Activated gamma-delta T cell treated with Interleukin-2 at 50 U/mL for 16 hours (primary cell): ENCODE data around the gene ZMYND10.

Experiments
- DNase-seq: peaks from one replicate; pipeline ENCODE4 v3.0.0-alpha.2; 2020

The ZMYND10 gene

DNA sequence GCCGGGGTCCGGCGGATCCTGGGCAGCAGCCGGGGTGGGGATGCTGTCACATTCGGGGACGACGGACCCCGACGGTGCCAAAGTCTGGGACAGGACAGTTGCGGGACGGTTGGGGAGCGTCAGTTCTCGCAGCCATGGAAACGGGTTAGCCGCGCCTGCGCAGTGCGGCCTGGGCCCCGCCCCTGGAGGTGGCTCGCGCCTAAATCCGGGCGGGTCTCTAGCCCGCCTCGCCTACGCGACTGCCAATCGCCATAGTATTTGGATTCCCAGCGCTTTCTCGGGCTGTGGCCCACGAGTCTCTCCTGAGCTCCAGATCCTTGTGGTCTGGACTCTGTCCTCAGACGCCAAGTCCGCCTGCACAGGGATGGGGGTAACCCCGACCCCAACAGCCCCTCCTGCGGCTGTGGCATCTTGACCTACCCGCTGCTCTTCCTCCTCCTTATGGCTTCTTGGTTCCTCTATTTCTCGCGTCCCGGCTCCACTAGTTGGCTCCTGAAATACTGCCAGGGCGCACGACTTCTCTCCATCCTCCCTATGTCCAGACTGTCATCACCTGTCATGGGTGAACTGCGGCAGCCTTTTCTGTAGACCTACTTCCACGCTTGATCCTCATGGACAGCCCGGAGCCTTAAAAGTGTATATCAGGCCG lies at the start of gene ZMYND10:
TSS of gene ZMYND10 (minus strand) at position 147 of the 649 bp plus-strand sequence. CDS start 153 bp downstream, outside the sequence.
- DNase-seq: peak; percentile 66

DNA sequence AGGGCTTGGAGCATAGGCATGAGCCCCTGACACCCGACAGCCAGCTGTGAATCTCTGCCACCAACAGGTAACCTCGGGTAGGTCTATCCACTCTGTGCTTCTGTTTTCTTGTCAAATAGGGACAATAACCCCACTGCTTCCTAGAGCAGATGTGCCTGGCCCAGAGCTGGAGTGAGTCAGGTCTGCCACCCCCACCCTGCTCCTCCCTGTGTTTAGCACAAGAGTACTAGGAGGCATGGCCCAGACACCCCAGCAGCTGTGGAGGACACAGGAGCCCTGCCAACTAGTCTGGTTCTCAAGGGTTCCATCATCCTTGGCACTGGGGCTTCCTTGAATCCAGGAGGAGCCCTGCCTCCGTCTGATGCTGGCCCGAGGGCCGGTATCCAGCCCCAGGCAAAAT lies 47.5 kb upstream of the ZMYND10 start:
- no peak for DNase-seq

GRCh38 chr3:50392101-50392715 lies 46.7 kb upstream of the ZMYND10 start:
- no peak for DNase-seq

GRCh38 chr3:50390508-50391224 lies 45.1 kb upstream of the ZMYND10 start:
- no peak for DNase-seq

GRCh38 chr3:50389414-50389767 lies 43.9 kb upstream of the ZMYND10 start:
- no peak for DNase-seq

- no peak for DNase-seq
Observed at GRCh38 chr3:50388720-50389413, 43.3 kb upstream of the ZMYND10 start.

DNA sequence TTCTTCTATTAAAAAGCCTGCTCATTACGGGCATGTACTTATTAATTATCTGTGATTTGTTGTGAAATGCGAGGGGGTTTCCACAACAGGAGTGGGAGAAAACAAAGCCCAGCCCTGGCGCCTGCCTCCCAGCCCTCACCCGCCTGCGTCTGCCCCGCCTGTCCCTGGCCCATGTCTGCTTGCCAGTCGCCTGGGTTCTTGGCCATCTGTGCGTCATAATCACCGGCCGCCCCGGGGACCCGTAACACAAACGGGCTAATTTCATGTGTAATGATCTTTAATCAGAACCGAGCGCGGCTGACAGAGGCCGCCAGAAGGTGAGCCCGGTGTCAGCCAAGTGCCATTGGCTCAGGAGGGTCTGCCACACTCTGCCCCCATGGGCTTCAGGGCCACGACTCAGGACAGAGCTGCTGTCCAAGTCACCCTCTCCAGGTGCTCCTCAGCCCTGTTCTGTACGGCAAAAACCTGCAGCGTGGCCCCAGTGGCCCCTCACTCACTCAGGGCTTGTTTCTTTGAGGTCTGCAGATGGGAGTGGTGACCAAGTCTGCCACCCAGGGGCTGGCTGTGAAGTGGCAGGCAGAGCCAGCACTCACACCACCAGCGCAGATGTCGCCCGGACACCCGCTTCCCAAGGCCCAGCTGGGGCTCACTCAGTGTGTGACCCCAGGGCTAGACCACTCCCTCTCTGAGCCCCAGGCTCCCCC lies 42.6 kb upstream of the ZMYND10 start:
- no peak for DNase-seq

DNA sequence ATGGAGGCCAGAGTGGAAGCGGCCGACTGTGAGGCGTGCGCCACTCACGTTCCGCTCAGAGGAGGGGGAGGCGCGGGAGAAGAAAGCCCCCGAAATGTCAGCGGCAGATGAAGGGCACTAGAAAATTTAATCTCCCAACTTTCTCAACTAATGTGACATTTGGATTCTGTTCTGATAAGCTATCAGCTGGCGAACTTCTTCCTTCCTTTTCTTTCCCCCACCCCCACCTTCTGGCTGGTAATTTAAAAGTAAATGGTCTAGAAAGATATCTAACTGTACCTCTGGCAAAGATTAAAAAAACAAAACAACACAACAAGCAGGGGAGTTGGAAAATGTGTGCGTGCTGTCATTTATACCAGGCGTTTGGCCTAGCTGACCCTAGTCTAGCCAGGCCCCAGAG lies 40.2 kb upstream of the ZMYND10 start:
- DNase-seq: no peak

DNA sequence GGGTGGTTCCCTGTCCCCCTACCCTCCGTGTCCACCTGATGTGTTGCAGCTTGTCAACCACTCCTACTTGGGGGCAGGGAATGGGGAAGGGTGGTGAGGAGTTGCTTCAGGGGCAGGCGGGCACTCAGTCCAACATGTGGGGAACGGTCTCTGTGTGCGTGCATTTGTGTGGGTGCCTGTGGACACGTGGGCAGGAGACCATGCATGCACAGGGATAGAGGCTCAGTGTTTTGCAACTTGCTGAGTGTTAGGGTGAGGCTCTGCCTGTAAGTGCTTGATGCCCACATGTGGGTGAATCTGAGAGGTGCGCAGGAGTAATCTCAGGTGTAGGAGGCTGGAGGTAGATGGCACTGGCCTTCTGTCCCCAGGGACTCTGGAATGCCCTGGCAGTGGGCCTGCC lies 38.2 kb upstream of the ZMYND10 start:
- no peak for DNase-seq

DNA sequence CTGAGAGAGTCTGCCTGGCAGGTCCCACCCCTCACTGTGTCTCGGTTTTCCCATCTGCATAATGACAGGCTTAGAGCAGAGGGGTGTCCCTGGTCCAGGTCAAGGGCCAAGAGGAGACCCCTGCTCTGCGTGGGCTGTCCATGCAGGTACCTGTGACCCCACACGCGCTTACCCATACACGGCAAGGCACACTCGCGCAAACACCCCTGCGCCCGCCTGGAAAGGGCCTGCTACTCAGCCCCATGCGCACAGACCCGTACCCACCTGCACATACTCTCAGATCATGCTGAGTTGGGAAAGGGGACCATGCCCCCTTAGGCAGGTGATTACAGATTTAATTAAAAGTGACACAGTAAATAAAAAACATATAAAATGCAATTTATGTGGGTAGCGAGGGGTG lies 37.2 kb upstream of the ZMYND10 start:
- DNase-seq: no peak

- DNase-seq: no peak
Observed at GRCh38 chr3:50381383-50381782, 35.9 kb upstream of the ZMYND10 start.

- DNase-seq: no peak
Observed at GRCh38 chr3:50380405-50381085, 35.0 kb upstream of the ZMYND10 start.

GRCh38 chr3:50378757-50379156 lies 33.2 kb upstream of the ZMYND10 start:
- DNase-seq: no peak

DNA sequence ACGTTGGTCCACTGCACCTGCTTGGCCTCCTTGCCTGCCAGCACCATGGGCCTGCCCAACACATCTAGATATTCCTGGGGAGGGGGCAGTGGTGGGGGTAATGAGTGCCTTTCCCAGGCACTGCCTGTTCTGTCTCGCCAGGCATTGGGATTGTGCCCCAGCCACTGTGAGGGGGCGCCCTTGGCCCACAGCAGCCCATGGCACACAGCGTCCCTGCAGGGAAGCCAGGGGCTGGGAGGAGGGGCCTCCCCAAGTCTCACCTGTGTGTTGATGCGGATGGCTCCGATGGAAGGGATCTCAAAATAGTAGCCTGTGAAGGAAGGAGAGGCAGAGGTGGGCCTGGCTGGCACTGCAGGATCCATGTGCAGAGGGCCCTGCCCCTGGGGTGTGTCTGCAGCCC lies 32.5 kb upstream of the ZMYND10 start:
- DNase-seq: no peak

- DNase-seq: no peak
Observed at GRCh38 chr3:50375258-50375931, 29.9 kb upstream of the ZMYND10 start.

GRCh38 chr3:50374363-50375257 lies 29.1 kb upstream of the ZMYND10 start:
- no peak for DNase-seq

GRCh38 chr3:50373146-50374051 lies 27.9 kb upstream of the ZMYND10 start:
- DNase-seq: no peak

- DNase-seq: no peak
Observed at GRCh38 chr3:50372349-50372748, 26.8 kb upstream of the ZMYND10 start.

DNA sequence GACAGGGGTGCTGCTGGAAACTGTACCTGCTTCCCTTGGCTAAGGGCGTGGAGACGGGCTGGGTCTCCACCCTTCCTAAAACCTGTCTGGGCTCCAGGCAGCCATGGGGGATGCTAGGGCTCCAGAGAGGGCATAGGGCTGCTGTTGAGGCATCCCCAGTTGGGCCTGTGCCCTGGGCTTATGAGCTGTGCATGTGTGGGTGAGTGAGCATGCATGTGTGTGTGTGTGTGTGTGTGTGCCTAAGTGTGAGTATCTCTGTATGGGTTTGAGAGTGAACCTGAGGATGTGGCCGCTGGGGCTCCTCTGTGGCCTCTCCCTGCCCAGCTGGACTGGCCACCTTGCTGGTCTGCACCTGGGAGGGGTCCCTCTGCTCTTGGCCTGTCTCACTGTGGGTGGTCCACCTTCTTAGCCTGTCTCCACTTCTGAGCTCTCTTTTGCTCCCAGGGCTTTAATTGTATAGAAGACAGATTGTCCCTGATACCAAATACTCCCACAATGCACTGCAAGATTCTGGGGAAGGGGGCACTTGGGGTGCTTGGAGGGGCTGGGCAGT lies 25.7 kb upstream of the ZMYND10 start:
- DNase-seq: no peak
